Lung (tissue), 12 donors: Measurements from ENCODE around the gene TAMALIN. TPM values are rescaled to one million over a fixed set of nuclear protein-coding genes. Genes with fewer than 3 reads are reported as not detected.

Source experiments
- ATAC-seq: fragments of 200-7000 bp; cut with Tn5 transposase; one replicate; pipeline ENCODE4 v1.9.1; 2020; ENCODE audit warnings: moderate number of reproducible peaks; ENCODE audit not compliant: insufficient read depth, low FRiP score
- DNase-seq, 3 donors: peaks; one replicate each; pipeline ENCODE4 v3.0.0-alpha.2; 2013 to 2017
- H3K27ac ChIP-seq, 2 donors: one replicate each; pipeline ENCODE4 v1.5.1; 2013; ENCODE audit warnings: mild to moderate bottlenecking in 2 of 2, moderate library complexity in 2 of 2, control low read depth in 1 of 2, inconsistent platforms in 1 of 2, low read depth in 1 of 2, low read length in 1 of 2
- H3K27me3 ChIP-seq, 3 donors: one replicate each; pipeline ENCODE4 v1.5.1; 2013; ENCODE audit warnings: low read length in 2 of 3; ENCODE audit not compliant: control insufficient read depth in 3 of 3, insufficient read depth in 3 of 3
- H3K36me3 ChIP-seq, 4 donors: one replicate each; pipeline ENCODE4 v1.5.1; 2013; ENCODE audit warnings: low read length in 4 of 4, mild to moderate bottlenecking in 1 of 4, moderate library complexity in 1 of 4; ENCODE audit not compliant: control insufficient read depth in 4 of 4, insufficient read depth in 4 of 4
- H3K4me1 ChIP-seq, 5 donors: one replicate each; pipeline ENCODE4 v1.5.1; 2013; ENCODE audit warnings: low read length in 5 of 5, mild to moderate bottlenecking in 2 of 5, moderate library complexity in 1 of 5; ENCODE audit not compliant: control insufficient read depth in 5 of 5, insufficient read depth in 5 of 5
- H3K4me3 ChIP-seq: one replicate; pipeline ENCODE4 v1.5.1; 2013; ENCODE audit warnings: mild to moderate bottlenecking, control low read depth, moderate library complexity
- H3K9ac ChIP-seq, 2 donors: one replicate each; pipeline ENCODE4 v1.5.1; 2013; ENCODE audit warnings: low read length in 2 of 2, control low read depth in 1 of 2; ENCODE audit not compliant: insufficient read depth in 1 of 2
- H3K9me3 ChIP-seq, 4 donors: one replicate each; pipeline ENCODE4 v1.5.1; 2013; ENCODE audit warnings: low read length in 3 of 4, mild to moderate bottlenecking in 1 of 4, moderate library complexity in 1 of 4; ENCODE audit not compliant: control insufficient read depth in 4 of 4, insufficient read depth in 3 of 4
- WGBS, 2 donors: extraction: QIAGEN DNeasy Blood & Tissue Kit; methylation state at CpG; one replicate each; pipeline ENCODE4 v1.1.7; 2013; 5-methylcytosine and 5-hydroxymethylcytosine counted together
- polyA plus RNA-seq, 2 donors: library from polyadenylated mRNA; stranded (reverse); fragments of 200-250 nt; gene quantifications; one replicate each; pipeline ENCODE4 v1.2.1, GENCODE V29; 2013
- total RNA-seq, 2 donors: library from RNA; depleted of rRNA in 1 of 2; stranded (reverse); fragments of >200 nt in 1 of 2; gene quantifications; one replicate each; pipeline ENCODE4 v1.2.1, GENCODE V29; 2014 to 2021
- TF ChIP-seq, protein P1 (sequence below): IDR thresholded peaks from 2 replicates; pipeline ENCODE4 v1.5.1; 2012; ENCODE audit warnings: mild to moderate bottlenecking; ENCODE audit errors: control extremely low read depth, extremely low read depth
- donor health status: control.
- donor health status: control.
- donor health status: Bipolar disorder and iron deficiency.
- donor health status: healthy.
- donor health status: DM: yes; HTN: yes; CAD: no.

Gene TAMALIN
- total and polyA plus RNA-seq, 4 donors, result 31.4 to 84.0 (median 60.4) TPM

DNA sequence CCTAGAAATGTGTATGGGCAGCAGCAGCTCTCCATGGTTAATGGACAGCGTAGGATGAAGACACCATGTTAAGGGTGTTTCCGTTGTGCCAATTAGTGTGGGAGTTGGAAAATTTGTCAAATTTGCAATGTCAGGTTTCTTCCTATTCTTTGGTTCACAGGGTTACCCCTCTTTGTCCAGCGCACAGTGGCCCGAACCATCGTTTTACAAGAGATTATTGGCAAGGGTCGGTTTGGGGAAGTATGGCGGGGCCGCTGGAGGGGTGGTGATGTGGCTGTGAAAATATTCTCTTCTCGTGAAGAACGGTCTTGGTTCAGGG lies 26.0 kb upstream of the TAMALIN start:
- TF ChIP-seq, protein P1, sequence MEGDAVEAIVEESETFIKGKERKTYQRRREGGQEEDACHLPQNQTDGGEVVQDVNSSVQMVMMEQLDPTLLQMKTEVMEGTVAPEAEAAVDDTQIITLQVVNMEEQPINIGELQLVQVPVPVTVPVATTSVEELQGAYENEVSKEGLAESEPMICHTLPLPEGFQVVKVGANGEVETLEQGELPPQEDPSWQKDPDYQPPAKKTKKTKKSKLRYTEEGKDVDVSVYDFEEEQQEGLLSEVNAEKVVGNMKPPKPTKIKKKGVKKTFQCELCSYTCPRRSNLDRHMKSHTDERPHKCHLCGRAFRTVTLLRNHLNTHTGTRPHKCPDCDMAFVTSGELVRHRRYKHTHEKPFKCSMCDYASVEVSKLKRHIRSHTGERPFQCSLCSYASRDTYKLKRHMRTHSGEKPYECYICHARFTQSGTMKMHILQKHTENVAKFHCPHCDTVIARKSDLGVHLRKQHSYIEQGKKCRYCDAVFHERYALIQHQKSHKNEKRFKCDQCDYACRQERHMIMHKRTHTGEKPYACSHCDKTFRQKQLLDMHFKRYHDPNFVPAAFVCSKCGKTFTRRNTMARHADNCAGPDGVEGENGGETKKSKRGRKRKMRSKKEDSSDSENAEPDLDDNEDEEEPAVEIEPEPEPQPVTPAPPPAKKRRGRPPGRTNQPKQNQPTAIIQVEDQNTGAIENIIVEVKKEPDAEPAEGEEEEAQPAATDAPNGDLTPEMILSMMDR, result no peak
- DNase-seq (no peak), ATAC-seq (no peak)
- Histone ChIP-seq H3K9me3 (peaks cover 0 to 1% (median 0%) of the 10 kb centered on the region in 4 donors), H3K27ac (no peak overlapping the region), H3K27me3 (no peaks in the 10 kb centered on the region), H3K4me3 (no peak overlapping the region), H3K4me1 (peaks cover 0 to 7% (median 0%) of the 10 kb centered on the region in 5 donors), H3K9ac (no peak overlapping the region), H3K36me3 (peaks cover 20 to 42% (median 33%) of the 10 kb centered on the region in 4 donors)
- 82 to 86% methylated on average over 10 of the region's 10 CpGs for WGBS, 2 donors

DNA sequence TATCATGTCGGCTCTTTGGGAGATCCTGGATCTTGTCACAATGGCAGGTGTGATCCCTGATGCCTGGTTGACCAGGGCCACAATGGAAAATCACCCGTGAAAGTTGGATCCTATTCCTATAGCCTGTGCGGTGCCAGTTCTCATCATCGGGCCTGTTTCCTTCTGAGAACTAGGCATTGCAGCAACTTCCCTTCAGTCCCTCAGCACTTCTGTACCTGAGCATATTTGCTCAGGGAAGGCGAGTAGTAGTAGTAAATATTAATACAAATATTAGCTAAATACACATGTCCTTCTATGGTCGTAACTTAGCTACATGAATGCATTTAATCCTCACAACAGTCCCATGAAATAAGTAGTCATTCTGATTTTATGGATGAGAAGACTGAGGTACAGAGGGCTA lies 22.1 kb upstream of the TAMALIN start:
- WGBS, 2 donors, result 68 to 76% methylated on average over 6 of the region's 6 CpGs
- Histone ChIP-seq H3K27me3 (no peaks in the 10 kb centered on the region), H3K27ac (peak overlapping the region in 1 of 2 donors; percentile 22), H3K4me3 (peak overlapping the region; percentile 2), H3K36me3 (peaks cover 25 to 36% (median 31%) of the 10 kb centered on the region in 4 donors), H3K9me3 (peaks cover 0 to 1% (median 0%) of the 10 kb centered on the region in 4 donors), H3K9ac (no peak overlapping the region), H3K4me1 (peaks cover 0 to 2% (median 0%) of the 10 kb centered on the region in 5 donors)
- no peak for ATAC-seq
- DNase-seq, result no peak
- TF ChIP-seq, protein P1, result no peak

DNA sequence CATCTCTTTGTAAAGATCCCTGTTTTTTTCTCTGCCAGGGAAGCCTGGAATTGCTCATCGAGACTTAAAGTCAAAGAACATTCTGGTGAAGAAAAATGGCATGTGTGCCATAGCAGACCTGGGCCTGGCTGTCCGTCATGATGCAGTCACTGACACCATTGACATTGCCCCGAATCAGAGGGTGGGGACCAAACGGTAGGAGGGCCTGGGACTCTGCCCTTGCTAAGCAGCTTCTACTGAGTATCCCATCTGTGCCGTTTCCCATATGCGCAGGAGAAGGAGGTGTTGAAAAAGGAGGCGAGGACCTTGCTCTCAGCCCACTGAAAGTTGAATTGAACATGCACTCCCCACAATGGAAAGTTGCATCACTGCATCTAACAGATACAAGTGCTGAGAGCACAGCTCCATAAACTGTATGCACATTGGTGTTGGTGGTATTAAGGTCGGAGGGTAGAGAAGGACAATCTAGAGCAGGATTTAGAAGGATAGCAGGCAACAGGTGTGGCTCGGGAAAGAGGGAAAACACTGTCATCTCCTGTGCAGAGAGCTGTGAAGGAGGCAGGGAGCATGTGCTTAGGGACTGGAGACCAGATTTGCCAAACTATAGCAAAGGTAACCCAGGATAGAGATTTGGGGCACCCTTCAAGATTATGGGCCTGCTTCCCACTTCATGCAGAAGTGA lies 21.5 kb upstream of the TAMALIN start:
- Histone ChIP-seq H3K9ac (no peak overlapping the region), H3K27me3 (no peaks in the 10 kb centered on the region), H3K4me3 (no peak overlapping the region), H3K27ac (no peak overlapping the region), H3K36me3 (peaks cover 25 to 36% (median 31%) of the 10 kb centered on the region in 4 donors), H3K4me1 (peaks cover 0 to 2% (median 0%) of the 10 kb centered on the region in 5 donors), H3K9me3 (peaks cover 0 to 1% (median 0%) of the 10 kb centered on the region in 4 donors)
- DNase-seq (no peak), ATAC-seq (no peak)
- 88 to 96% methylated on average over 9 of the region's 9 CpGs for WGBS, 2 donors
- TF ChIP-seq, protein P1, result no peak
